Erythroblast (primary cell): Measurements from ENCODE around the gene CHD2.

Source experiments
- GATA1 ChIP-seq: IDR thresholded peaks from 2 replicates; pipeline ENCODE4 v1.6.1; 2011; ENCODE audit warnings: low read depth, mild to moderate bottlenecking, control low read depth, low read length, moderate library complexity
- POLR2A ChIP-seq: IDR thresholded peaks from 2 replicates; pipeline ENCODE4 v1.6.1; 2011; ENCODE audit warnings: mild to moderate bottlenecking, low read length

GRCh38 chr15:92955706-92956105, 55.6 kb downstream of the CHD2 start:
- TF ChIP-seq POLR2A (no peak), GATA1 (no peak)
